ENCODE data around the gene ZYX. TPM values are rescaled to one million over a fixed set of nuclear protein-coding genes. Genes with fewer than 3 reads are reported as not detected.

The ZYX gene
- total RNA-seq, 4 donors from 2014 or later, result 111 to 389 (median 146) TPM

DNA sequence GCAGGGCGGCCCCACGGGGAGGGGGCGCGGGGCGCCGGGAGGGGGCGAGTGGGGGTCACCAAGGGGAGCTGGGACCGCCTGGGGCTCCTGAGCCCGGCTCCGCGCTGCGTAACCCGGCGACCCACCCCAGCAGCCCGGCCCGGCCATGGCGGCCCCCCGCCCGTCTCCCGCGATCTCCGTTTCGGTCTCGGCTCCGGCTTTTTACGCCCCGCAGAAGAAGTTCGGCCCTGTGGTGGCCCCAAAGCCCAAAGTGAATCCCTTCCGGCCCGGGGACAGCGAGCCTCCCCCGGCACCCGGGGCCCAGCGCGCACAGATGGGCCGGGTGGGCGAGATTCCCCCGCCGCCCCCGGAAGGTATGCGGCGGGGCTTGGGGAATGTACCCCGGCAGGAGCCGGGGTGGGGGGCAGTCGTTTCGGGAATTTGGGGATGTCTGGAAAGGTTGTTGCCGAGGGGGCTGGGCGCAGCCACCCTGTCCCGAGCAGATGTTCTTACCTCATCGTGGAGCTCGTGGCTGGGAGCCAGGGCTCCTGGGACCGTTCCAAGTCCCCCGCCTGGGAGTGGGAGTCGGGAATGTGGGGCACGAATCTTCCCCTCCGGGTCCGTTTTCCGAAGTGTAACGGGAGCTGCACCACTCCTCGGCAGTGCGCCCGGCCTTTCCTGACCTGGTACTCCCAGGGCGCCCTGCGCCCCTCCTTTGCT lies 431 bp downstream of the ZYX start:
- peak; percentile 5 for ATAC-seq
- H3K9me3 ChIP-seq, result no peaks in the 10 kb centered on the region
- peak overlapping the region; percentile 71 to 99 for H3K4me3 ChIP-seq
- no peaks in the 10 kb centered on the region for H3K27me3 ChIP-seq
- TF ChIP-seq POLR2AphosphoS5 (IDR thresholded peaks at IDR 0.05) (peak; percentile 76), POLR2A (IDR thresholded peaks at IDR 0.05) (no peak), EP300 (IDR thresholded peaks at IDR 0.05) (no peak)
- TF ChIP-seq, protein P1, sequence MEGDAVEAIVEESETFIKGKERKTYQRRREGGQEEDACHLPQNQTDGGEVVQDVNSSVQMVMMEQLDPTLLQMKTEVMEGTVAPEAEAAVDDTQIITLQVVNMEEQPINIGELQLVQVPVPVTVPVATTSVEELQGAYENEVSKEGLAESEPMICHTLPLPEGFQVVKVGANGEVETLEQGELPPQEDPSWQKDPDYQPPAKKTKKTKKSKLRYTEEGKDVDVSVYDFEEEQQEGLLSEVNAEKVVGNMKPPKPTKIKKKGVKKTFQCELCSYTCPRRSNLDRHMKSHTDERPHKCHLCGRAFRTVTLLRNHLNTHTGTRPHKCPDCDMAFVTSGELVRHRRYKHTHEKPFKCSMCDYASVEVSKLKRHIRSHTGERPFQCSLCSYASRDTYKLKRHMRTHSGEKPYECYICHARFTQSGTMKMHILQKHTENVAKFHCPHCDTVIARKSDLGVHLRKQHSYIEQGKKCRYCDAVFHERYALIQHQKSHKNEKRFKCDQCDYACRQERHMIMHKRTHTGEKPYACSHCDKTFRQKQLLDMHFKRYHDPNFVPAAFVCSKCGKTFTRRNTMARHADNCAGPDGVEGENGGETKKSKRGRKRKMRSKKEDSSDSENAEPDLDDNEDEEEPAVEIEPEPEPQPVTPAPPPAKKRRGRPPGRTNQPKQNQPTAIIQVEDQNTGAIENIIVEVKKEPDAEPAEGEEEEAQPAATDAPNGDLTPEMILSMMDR (IDR thresholded peaks at IDR 0.05), result no peak
- WGBS, 2 donors (ENCODE audit: low coverage in 1 of 2), result 0% methylated on average over 1 to 10 of the region's 64 CpGs
- H3K4me1 ChIP-seq, result peaks cover 0 to 70% (median 45%) of the 10 kb centered on the region in 3 donors
- peak overlapping the region; percentile 96 to 100 (median 99) for H3K27ac ChIP-seq
- no peaks in the 10 kb centered on the region for H3K36me3 ChIP-seq

DNA sequence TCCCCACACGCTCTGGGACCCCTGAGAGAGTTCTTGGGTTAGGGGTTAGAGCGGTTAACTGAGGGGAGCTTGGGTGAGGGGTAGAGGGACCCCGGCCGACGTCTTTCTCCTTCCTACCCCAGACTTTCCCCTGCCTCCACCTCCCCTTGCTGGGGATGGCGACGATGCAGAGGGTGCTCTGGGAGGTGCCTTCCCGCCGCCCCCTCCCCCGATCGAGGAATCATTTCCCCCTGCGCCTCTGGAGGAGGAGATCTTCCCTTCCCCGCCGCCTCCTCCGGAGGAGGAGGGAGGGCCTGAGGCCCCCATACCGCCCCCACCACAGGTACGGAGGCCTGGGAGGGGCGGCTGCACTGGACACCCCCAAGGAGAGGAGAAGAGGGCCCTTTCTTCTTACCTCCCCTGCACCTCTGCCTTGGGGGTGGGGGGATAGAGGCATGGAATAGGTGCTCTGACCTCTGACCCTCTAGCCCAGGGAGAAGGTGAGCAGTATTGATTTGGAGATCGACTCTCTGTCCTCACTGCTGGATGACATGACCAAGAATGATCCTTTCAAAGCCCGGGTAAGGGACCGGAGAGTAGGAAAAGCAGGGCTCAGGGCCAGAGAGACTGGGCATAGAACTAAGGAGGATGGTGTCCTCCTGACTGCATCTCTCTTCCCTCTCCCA lies 1.1 kb downstream of the ZYX start:
- no peaks in the 10 kb centered on the region for H3K9me3 ChIP-seq
- peaks cover 0 to 77% (median 49%) of the 10 kb centered on the region in 3 donors for H3K4me1 ChIP-seq
- no peak for ATAC-seq
- no peaks in the 10 kb centered on the region for H3K27me3 ChIP-seq
- no peak for TF ChIP-seq POLR2AphosphoS5 (IDR thresholded peaks at IDR 0.05)
- no peak for TF ChIP-seq POLR2A (IDR thresholded peaks at IDR 0.05)
- TF ChIP-seq, protein P1 (IDR thresholded peaks at IDR 0.05), result no peak
- TF ChIP-seq EP300 (IDR thresholded peaks at IDR 0.05), result no peak
- peak overlapping the region; percentile 96 to 100 (median 99) for H3K27ac ChIP-seq
- 0 to 7% methylated on average over 2 to 8 of the region's 21 CpGs for WGBS, 2 donors (ENCODE audit: low coverage in 1 of 2)
- peaks cover 0 to 5% of the 10 kb centered on the region in 2 donors for H3K36me3 ChIP-seq
- peak overlapping the region; percentile 71 to 99 for H3K4me3 ChIP-seq

DNA sequence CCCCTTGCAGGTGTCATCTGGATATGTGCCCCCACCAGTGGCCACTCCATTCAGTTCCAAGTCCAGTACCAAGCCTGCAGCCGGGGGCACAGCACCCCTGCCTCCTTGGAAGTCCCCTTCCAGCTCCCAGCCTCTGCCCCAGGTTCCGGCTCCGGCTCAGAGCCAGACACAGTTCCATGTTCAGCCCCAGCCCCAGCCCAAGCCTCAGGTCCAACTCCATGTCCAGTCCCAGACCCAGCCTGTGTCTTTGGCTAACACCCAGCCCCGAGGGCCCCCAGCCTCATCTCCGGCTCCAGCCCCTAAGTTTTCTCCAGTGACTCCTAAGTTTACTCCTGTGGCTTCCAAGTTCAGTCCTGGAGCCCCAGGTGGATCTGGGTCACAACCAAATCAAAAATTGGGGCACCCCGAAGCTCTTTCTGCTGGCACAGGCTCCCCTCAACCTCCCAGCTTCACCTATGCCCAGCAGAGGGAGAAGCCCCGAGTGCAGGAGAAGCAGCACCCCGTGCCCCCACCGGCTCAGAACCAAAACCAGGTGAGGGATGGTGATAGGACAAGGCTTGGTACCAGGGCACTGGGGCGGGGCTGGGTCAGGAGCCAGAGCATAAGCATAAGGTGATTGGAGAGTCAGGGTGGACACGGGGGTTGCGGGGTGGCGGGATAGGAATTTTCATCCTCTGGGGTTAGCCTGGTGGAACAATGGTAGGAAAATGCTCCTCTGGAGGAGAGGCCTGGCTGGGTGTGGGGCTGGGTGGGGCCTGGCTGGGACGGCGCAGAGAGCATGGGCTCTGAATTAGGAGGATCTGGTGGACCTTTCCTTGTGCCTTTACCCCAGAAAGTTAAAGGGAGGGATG lies 1.9 kb downstream of the ZYX start:
- H3K9me3 ChIP-seq, result no peaks in the 10 kb centered on the region
- peaks cover 0 to 13% of the 10 kb centered on the region in 2 donors for H3K36me3 ChIP-seq
- H3K4me3 ChIP-seq, result peak overlapping the region; percentile 71 to 99
- peaks cover 0 to 83% (median 55%) of the 10 kb centered on the region in 3 donors for H3K4me1 ChIP-seq
- ATAC-seq, result no peak
- H3K27me3 ChIP-seq, result no peaks in the 10 kb centered on the region
- peak overlapping the region; percentile 96 to 100 (median 99) for H3K27ac ChIP-seq
- 35% methylated on average over 3 of the region's 15 CpGs; no CpG with 5 or more reads in 1 of the 2 donors for WGBS, 2 donors (ENCODE audit: low coverage in 1 of 2)
- no peak for TF ChIP-seq EP300 (IDR thresholded peaks at IDR 0.05)
- no peak for TF ChIP-seq POLR2AphosphoS5 (IDR thresholded peaks at IDR 0.05)
- no peak for TF ChIP-seq POLR2A (IDR thresholded peaks at IDR 0.05)
- TF ChIP-seq, protein P1 (IDR thresholded peaks at IDR 0.05), result no peak

DNA sequence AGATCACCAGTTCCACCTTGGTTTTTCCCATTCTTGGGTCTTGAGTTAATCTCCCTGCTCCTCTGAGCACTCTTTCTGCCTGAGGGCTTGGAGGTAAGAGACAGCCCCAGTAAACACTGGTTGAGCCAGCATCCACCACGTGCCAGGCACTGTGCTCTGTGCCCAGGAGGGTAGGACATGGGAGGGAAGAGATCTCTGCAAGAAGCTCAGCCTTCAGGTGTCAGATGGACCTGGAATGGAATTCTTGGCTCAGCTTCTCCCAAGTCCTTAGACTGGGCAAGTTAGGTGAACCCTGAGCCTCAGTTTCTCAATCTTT lies 2.5 kb downstream of the ZYX start:
- peaks cover 0 to 19% of the 10 kb centered on the region in 2 donors for H3K36me3 ChIP-seq
- no peaks in the 10 kb centered on the region for H3K9me3 ChIP-seq
- H3K27me3 ChIP-seq, result no peaks in the 10 kb centered on the region
- H3K4me3 ChIP-seq, result peak overlapping the region in 1 of 2 donors; percentile 99
- no peak for TF ChIP-seq POLR2A (IDR thresholded peaks at IDR 0.05)
- TF ChIP-seq, protein P1 (IDR thresholded peaks at IDR 0.05), result no peak
- peak overlapping the region; percentile 96 to 100 (median 99) for H3K27ac ChIP-seq
- 20% methylated on average over 1 of the region's 1 CpG; no CpG with 5 or more reads in 1 of the 2 donors for WGBS, 2 donors (ENCODE audit: low coverage in 1 of 2)
- H3K4me1 ChIP-seq, result peaks cover 0 to 83% (median 58%) of the 10 kb centered on the region in 3 donors
- no peak for ATAC-seq

Data from gastroesophageal sphincter (tissue), 4 donors.